Activated CD4-positive, alpha-beta T cell treated with anti-CD3 and anti-CD28 coated beads, Interleukin-2, amount 50 U/mL, for 4 hours (primary cell): ENCODE data around the gene SNX19.
"Not testable (repeated sequence)": the region's sequence is repeated elsewhere in the genome, so short reads cannot be mapped to it uniquely, and the experiment has no call there.

Experiments
- DNase-seq, 2 experiments: peaks; one replicate each; pipeline ENCODE4 v3.0.0-alpha.2; 2020

SNX19 gene

GRCh38 chr11:130868721-130869390, 47.4 kb downstream of the SNX19 start:
- no peak for DNase-seq

GRCh38 chr11:130868086-130868710, 48.1 kb downstream of the SNX19 start:
- DNase-seq = no peak

DNA sequence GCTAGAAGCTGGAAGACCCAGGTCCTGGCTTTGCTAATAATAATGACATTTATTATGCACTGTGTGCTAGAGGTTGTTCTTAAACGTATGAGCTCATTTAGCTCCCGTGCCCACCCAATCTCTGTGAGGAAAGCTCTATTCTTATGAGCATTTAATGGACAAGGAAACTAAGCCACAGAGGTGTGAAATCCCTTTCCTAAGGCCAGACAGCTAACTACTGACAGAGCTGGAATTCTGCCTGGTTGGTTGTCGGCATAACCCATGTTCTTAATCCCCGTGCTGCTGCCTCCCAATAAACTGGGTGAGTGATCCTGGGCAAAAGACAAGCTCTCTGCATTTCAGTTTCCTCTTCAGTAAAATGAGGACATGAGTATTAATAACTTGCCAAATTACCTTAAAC, 49.4 kb downstream of the SNX19 start:
- DNase-seq = no peak

DNA sequence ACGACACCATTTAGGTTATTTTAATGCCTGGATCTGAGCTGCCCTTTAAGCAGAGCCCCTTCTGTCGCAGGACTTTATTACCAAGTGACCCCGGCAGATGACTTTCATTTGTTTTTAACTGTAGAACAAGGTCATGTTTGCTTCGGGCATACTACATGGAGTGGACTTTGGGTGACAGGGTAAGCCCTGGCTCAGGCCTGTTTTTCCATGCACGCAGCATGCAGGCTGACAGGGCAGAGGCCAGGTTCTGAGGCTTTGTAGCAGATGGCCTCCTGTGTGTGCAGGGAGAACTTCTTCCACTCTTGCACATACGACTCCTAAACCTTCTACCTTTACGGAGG, 50.5 kb downstream of the SNX19 start:
- DNase-seq = no peak

DNA sequence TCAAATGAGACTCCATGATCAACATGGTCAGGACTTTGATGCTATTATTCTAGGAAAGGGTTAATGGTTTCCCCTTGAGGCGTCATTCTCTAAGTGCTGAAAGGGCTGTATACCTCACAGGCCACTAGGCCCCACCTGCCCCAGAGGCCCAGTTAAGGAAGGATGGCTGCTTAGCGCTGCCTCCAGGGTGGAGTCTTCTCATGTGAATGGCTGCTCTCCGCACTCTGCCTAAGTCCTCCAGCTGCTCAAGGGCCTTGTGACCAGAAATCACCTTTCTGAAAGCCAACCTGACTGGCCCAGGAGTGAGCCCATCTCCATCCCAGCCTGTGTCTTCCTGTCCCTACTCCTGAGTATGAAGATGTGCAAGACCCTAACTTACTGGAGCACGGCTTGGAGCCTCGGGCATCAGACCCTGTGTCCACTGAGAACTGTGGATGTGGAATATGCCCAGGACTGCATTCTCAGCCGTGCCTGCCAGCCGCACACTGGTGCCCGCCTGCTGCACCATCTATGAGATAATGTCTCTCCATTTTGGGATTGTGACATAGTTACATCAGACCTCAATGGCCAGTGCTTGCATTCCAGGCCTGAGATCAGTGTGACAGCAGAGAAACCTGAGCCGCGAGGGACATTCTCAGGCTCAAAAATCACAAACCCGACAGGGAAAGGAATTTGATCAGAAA, 51.0 kb downstream of the SNX19 start:
- DNase-seq = no peak

GRCh38 chr11:130861902-130862860, 54.1 kb downstream of the SNX19 start:
- DNase-seq = peak; percentile 79 to 83

DNA sequence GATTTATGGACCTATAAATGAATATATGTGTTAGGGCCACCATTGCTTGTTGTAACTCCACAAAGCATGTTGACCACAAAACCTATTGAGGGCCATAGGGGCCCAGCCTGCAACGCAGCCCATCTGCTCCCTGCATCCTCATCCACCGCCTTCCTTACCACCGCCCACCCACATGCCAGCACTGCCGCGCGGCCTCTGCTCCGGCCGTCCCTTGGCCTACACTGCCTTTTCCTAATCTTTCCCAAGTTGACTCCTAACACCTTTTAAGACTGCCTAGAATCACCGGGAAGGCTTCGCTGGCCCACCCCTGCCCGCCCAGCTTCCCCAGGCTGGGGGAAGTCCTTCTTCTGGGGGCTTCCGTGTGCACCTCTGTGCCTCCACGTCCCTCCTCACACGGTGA, 55.0 kb downstream of the SNX19 start:
- no peak for DNase-seq

GRCh38 chr11:130859886-130860285, 56.4 kb downstream of the SNX19 start:
- no peak for DNase-seq

GRCh38 chr11:130858215-130858614, 58.1 kb downstream of the SNX19 start:
- no peak for DNase-seq

DNA sequence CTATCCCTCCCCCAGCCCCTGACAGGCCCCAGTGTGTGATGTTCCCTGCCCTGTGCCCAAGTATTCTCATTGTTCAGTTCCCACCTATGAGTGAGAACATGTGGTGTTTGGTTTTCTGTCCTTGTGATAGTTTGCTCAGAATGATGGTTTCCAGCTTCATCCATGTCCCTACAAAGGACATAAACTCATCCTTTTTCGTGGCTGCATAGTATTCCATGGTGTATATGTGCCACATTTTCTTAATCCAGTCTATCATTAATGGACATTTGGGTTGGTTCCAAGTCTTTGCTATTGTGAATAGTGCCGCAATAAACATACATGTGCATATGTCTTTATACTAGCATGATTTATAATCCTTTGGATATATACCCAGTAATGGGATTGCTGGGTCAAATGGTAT, 60.6 kb downstream of the SNX19 start:
- not testable (repeated sequence) for DNase-seq

GRCh38 chr11:130854483-130854882, 61.8 kb downstream of the SNX19 start:
- DNase-seq = no peak

GRCh38 chr11:130852589-130852988, 63.7 kb downstream of the SNX19 start:
- DNase-seq = no peak

DNA sequence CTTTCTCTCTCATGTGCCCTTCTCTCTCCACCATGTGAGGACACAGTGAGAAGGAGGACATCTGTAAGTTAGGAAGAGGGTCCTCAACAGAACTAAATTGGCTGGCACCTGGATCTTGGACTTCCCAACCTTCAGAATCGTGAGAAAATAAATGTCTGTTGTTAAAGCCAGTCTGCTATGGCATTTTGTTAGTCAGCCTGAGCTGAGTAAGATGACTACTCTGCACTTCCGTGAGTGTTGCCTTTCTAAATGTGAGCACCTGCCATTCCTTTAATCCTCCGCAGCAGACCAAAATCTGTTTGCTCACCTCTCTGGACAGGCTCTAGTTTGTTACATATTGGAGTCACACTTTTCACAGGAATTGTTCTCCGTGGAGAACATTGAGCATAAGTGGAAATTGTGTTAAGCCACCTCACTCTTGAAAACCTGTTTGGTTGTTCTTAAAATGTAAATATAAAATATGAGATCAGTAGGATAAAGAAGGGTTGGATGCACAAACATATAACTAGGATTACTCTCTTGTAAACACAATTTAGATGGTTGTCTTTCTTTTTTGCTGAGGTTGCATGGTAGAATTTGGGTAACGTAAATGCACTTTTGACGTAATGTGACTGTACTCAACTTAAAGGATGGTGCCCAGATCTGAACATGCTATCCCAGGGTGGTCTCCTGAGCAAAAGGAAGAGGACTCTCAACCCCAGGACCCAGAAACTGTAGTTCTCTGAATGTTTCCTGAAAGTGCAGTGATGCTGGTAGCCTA, 65.9 kb downstream of the SNX19 start:
- DNase-seq = no peak

DNA sequence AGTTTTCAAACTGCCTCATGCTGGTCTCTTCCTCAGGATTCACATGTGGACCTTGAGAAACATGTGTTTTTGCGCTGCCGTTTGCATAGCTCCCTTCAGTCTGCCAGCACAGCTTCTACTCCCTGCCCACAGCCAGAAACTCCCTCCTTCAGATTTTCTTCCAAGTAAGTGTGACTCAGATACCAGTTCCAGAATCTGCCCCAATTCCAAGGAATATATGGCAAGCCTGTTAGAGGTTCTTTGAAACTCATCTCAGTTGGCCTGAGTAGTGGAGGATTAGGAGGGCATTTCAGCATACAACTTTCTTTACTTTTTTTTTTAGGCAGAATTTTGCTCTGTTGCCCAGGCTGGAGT, 67.1 kb downstream of the SNX19 start:
- no peak for DNase-seq

DNA sequence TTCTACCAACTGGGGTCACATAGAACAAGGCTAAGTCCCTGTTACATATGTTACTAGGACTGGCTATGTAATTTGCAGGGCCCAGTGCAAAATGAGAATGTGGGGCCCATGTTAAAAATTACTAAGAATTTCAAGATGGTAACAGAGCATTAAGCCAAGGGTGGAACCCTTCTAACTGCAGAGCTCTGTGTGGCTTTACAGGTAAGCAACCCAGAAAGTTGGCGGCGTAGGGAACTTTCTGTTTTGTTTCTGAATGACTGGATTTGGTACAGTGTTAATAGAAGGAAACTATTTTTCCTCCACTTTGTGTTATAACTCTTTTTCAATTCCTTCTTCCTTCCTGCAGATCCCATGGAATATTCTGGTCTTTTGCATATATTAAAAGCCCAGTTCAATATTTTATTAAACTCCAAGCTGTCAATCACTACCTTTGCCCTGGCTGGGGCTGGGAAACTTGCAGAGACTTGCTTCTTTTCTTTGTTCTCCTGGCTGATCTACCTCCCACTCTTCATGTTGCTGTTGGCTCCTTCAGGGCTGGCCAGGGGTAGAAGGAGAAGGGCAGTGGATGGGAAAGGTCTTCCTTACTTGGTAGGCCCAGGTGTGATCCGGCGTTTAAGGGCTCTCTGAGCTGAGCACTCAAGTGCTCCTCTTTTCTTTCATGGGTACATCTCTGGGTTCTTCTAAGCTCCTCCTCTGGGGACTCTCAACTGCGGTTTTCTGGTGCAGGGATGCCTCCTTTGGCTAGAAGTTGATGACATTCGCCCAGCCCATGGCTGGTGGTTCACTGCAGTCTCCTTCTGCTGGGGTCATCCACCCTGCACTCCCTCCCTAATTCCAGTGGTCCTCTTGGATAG, 67.7 kb downstream of the SNX19 start:
- no peak for DNase-seq

- DNase-seq = no peak
These were observed 68.8 kb downstream of the SNX19 start for GRCh38 chr11:130847517-130847916.

DNA sequence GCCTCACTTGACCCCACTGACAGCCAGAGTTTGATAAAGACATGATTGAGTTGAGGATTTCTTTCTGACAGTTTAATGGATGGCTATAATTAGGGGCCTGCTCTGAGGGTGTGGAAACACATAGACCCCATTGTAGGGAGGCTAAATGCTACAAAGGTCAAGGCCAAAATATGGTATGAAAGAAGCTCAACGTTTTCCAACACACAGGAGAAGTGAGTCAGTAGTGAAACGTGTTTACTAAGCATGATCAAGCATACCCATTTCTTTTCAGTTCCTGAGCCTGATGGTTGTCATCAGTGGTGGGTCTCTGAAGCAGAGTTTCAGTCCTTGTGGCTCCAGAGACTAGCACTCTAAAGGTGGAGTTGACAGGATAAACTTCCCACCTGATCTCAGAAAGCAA, 69.7 kb downstream of the SNX19 start:
- DNase-seq = no peak

DNA sequence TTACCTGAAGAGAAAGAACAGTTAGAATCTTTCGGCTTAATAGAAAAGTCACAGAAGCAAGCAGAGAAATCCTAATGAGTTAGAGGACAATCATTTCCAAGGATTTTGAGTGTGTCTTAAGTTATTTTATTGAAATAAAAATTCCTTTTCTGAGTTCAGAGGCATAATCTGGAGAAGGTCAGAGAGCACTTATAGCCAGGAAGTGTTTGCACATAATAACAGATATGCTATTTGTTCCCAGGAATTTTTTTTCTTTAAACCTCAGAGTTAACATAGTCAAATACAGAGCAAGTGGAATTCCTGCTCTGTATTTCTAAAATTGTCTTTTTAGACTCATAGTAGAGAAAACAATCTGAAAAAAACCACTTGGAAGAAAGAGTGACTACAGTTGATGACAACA, 74.3 kb downstream of the SNX19 start:
- DNase-seq = no peak

DNA sequence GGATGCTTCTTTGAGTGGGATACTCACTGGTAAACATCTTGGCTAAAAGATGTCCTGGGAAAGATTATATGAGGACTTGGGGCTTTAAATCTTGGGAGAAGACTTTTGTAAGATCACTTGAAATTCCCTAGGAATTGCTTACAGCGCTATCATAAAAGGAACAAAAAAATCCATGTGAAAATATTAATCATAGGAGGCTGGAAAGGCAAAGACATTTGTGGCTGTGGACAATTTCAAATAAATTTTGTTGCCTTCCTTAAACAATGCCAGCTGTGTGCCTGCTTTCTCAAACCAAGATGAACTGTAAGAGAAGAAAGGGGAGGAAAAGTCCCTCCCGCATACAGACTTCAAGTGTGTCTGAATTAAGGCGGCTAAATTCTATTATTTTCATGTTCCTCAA, 75.6 kb downstream of the SNX19 start:
- DNase-seq = no peak

GRCh38 chr11:130839981-130840666, 76.2 kb downstream of the SNX19 start:
- no peak for DNase-seq

DNA sequence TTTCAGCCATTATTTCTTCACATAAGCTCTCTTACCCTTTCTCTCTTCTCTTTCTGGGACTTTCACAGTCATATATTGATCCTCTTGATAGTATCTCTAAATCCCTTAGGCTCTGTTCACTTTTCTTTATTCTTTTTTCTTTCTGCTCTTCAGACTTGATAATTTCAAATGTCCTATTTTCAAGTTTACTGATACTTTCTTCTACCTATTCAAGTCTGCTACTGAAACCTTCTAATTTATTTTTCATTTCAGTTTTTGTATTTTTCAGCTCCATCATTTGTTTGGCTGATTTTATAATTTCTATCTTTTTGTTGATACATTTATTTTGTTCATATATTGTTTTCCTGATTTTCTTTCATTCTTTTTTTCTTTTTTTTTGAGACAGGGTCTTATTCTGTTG, 79.1 kb downstream of the SNX19 start:
- no peak for DNase-seq
